Pancreas (tissue), 10 donors: ENCODE measurements around the gene ACHE. TPM values are rescaled to one million over a fixed set of nuclear protein-coding genes. Genes with fewer than 3 reads are reported as not detected.
"Not testable (repeated sequence)": the region's sequence is repeated elsewhere in the genome, so short reads cannot be mapped to it uniquely, and the experiment has no call there.

Source experiments
- ATAC-seq, 4 donors: fragments of 200-7000 bp; cut with Tn5 transposase; one replicate each; pipeline versions ENCODE4 v1.8.0 to v1.9.1; 2020; ENCODE audit warnings: mild to moderate bottlenecking in 4 of 4, moderate library complexity in 4 of 4
- DNase-seq, 6 donors: peaks; one replicate each; pipeline ENCODE4 v3.0.0-alpha.2; 2020
- FAIRE-seq: peaks from 2 replicates; lab custom pipeline; 2012; peaks lifted over from hg19 to GRCh38; lab: Jason Lieb, UNC
- H3K27ac ChIP-seq, 4 donors: fragments of 200-600 bp; sonication (generic); 1 replicate in 3 of 4; 2 replicates in 1 of 4; pipeline versions ENCODE4 v1.5.0 to v1.8.0; 2020
- H3K27me3 ChIP-seq, 4 donors: fragments of 200-600 bp; one replicate each; pipeline ENCODE4 v1.8.0; 2021
- H3K36me3 ChIP-seq, 3 donors: fragments of 200-600 bp; sonication (generic) in 1 of 3; one replicate each; pipeline versions ENCODE4 v1.5.0 to v1.8.0; 2020 to 2021
- H3K4me1 ChIP-seq, 3 donors: fragments of 200-600 bp; one replicate each; pipeline ENCODE4 v1.8.0; 2021
- H3K4me3 ChIP-seq, 4 donors: fragments of 200-600 bp; sonication (generic) in 2 of 4; one replicate each; pipeline versions ENCODE4 v1.5.0 to v1.8.0; 2020 to 2021
- H3K9me3 ChIP-seq, 4 donors: fragments of 200-600 bp; one replicate each; pipeline ENCODE4 v1.8.0; 2021
- CTCF ChIP-seq, 4 donors: fragments of 200-600 bp; sonication (generic) in 3 of 4; IDR thresholded peaks; one replicate each; pipeline versions ENCODE4 v1.5.0 to v1.8.0; 2021; ENCODE audit warnings: antibody characterized with exemption in 4 of 4
- WGBS, 2 donors: extraction: QIAGEN DNeasy Blood & Tissue Kit; methylation state at CpG; one replicate each; pipeline ENCODE4 v1.1.7; 2013; 5-methylcytosine and 5-hydroxymethylcytosine counted together
- intact Hi-C, 3 donors: fragments of 100-400 bp; cut with DNase I; formaldehyde crosslinking; loops; one replicate each; pipeline versions ENCODE4 v1.11.1 to v1.14.2; 2022
- polyA plus RNA-seq, 2 donors: library from polyadenylated mRNA; stranded (reverse); fragments of 200-250 nt; gene quantifications; one replicate each; pipeline ENCODE4 v1.2.3, GENCODE V29; 2013
- total RNA-seq, 6 donors: library from RNA; stranded (reverse); fragmentation: NEBNext Ultra II Directional in 4 of 6; extraction: Animal tissue kit (Norgen Biotek cat#: 25700) in 4 of 6; gene quantifications; one replicate each; pipeline versions ENCODE4 v1.2.1 to v1.2.4, GENCODE V29; 2021 to 2023
- donor health status: healthy with polysubstance abuse.
- donor health status: DM: no; HTN: no; CAD: no; lungs with moderate emphysema.
- donor health status: DM: no; HTN: no; CAD: no.
- donor health status: control.
- donor health status: control.
- donor health status: Bipolar disorder and iron deficiency.
- donor health status: DM: yes; HTN: yes; CAD: no.
- donor health status: DM: no; HTN: no; CAD: no.
- donor health status: DM: no; HTN: no; CAD: no.
- donor health status: DM: yes; HTN: yes; CAD: no.

ACHE gene
- total RNA-seq (10 to 100 TPM in 1 of 6 donors, 1 to 10 TPM in 5; 1.2 to 10.9 (median 3.3) TPM), polyA plus RNA-seq (1 to 10 TPM; 2.2 to 4.1 TPM)

- H3K4me3 ChIP-seq, result peak within 1 kb of the TSS; percentile 17 to 67 (median 42)
- WGBS, 2 donors, result 1 to 3% methylated on average over 14 to 32 of the region's 32 CpGs
- no peak for FAIRE-seq
Observed at GRCh38 chr7:100895701-100895955, at the start of gene ACHE. TSS of gene ACHE (minus strand) at chr7:100895888. CDS start at chr7:100894232, 1,656 bp downstream.

GRCh38 chr7:100944138-100944537 lies 48.5 kb upstream of the ACHE start:
- intact Hi-C loops, result no loop called here
- TF ChIP-seq CTCF (IDR thresholded peaks at IDR 0.05), result no peak

More at GRCh38 chr7:100895701-100895955, at the start of gene ACHE:
- Histone ChIP-seq H3K36me3 (no peaks in the 10 kb centered on the region), H3K27ac (peak within 1 kb of the TSS in 2 of 4 donors; percentile 57 to 72), H3K9me3 (no peaks in the 10 kb centered on the region), H3K4me1 (peaks cover 0 to 13% (median 5%) of the 10 kb centered on the region in 3 donors), H3K27me3 (no peaks in the 10 kb centered on the region)
- ATAC-seq, result peak in 2 of 4 donors; percentile 25 to 47
- peak in 3 of 6 donors; percentile 36 to 79 (median 73) for DNase-seq
- no peak for TF ChIP-seq CTCF (IDR thresholded peaks at IDR 0.05)
- intact Hi-C loops, result loop anchor here in 1 of 3 donors (10.0 kb wide), 1 partner anchor 169 kb away; no protein-coding TSS in a partner anchor

GRCh38 chr7:100943693-100944092 lies 48.0 kb upstream of the ACHE start:
- WGBS, 2 donors, result 73 to 78% methylated on average over 5 of the region's 5 CpGs
- no peak for FAIRE-seq

More at GRCh38 chr7:100944138-100944537, 48.5 kb upstream of the ACHE start:
- H3K4me3 ChIP-seq, result no peak overlapping the region
- no peaks in the 10 kb centered on the region for H3K27me3 ChIP-seq
- 77 to 82% methylated on average over 4 of the region's 4 CpGs for WGBS, 2 donors
- no peak for FAIRE-seq
- no peaks in the 10 kb centered on the region for H3K9me3 ChIP-seq
- no peak for DNase-seq
- peaks cover 0 to 7% (median 3%) of the 10 kb centered on the region in 3 donors for H3K4me1 ChIP-seq
- H3K27ac ChIP-seq, result no peak overlapping the region
- no peak for ATAC-seq
- H3K36me3 ChIP-seq, result no peaks in the 10 kb centered on the region

GRCh38 chr7:100942045-100942774 lies 46.5 kb upstream of the ACHE start:
- H3K27ac ChIP-seq, result peak overlapping the region in 1 of 4 donors; percentile 52
- ATAC-seq (peak; percentile 59 to 80 (median 74)), DNase-seq (no peak), FAIRE-seq (peak; percentile 90)
- no peaks in the 10 kb centered on the region for H3K27me3 ChIP-seq
- WGBS, 2 donors, result 50 to 51% methylated on average over 9 of the region's 9 CpGs
- TF ChIP-seq CTCF (IDR thresholded peaks at IDR 0.05), result no peak
- no peaks in the 10 kb centered on the region for H3K36me3 ChIP-seq
- no peak overlapping the region for H3K4me3 ChIP-seq
- intact Hi-C loops, result no loop called here
- no peaks in the 10 kb centered on the region for H3K9me3 ChIP-seq
- H3K4me1 ChIP-seq, result peaks cover 0 to 7% (median 3%) of the 10 kb centered on the region in 3 donors

More at GRCh38 chr7:100943693-100944092, 48.0 kb upstream of the ACHE start:
- no peak for TF ChIP-seq CTCF (IDR thresholded peaks at IDR 0.05)
- no peak for DNase-seq
- Histone ChIP-seq H3K4me3 (no peak overlapping the region), H3K4me1 (peaks cover 0 to 7% (median 3%) of the 10 kb centered on the region in 3 donors), H3K27ac (no peak overlapping the region), H3K27me3 (no peaks in the 10 kb centered on the region), H3K9me3 (no peaks in the 10 kb centered on the region), H3K36me3 (no peaks in the 10 kb centered on the region)
- intact Hi-C loops, result no loop called here
- no peak for ATAC-seq

GRCh38 chr7:100936167-100936566 lies 40.5 kb upstream of the ACHE start:
- H3K27me3 ChIP-seq, H3K4me3 ChIP-seq, DNase-seq, ATAC-seq, H3K27ac ChIP-seq, H3K9me3 ChIP-seq, H3K36me3 ChIP-seq, intact Hi-C loops, FAIRE-seq, H3K4me1 ChIP-seq: not testable (repeated sequence)
- 74 to 85% methylated on average over 7 of the region's 7 CpGs for WGBS, 2 donors

- intact Hi-C loops, H3K9me3 ChIP-seq, H3K36me3 ChIP-seq, H3K4me1 ChIP-seq, DNase-seq, ATAC-seq, FAIRE-seq, H3K27me3 ChIP-seq, H3K27ac ChIP-seq, H3K4me3 ChIP-seq: not testable (repeated sequence)
- 67 to 74% methylated on average over 2 of the region's 2 CpGs for WGBS, 2 donors
Observed at GRCh38 chr7:100935381-100935780, 39.7 kb upstream of the ACHE start.
